ENCODE measurements around the gene ZNF8.
A peak's percentile ranks its signal among the peaks of the same experiment; 100 is the strongest.
"Not testable (repeated sequence)": the region's sequence is repeated elsewhere in the genome, so short reads cannot be mapped to it uniquely, and the experiment has no call there.

The ZNF8 gene

GRCh38 chr19:58278541-58279041 lies at the start of gene ZNF8:
TSS of gene ZNF8 (plus strand) at chr19:58278955. CDS start at chr19:58279082, 127 bp downstream.
- DNase-seq (ENCODE audit: extremely low read depth, low read depth), result peak; percentile 94
- peak within 1 kb of the TSS; percentile 86 for H3K4me3 ChIP-seq (replicated peaks; ENCODE audit: low read depth, low read length)
- TF ChIP-seq CTCF (IDR thresholded peaks at IDR 0.05; ENCODE audit: low read depth, low read length, missing control alignments), result no peak

GRCh38 chr19:58229255-58229639 lies 49.5 kb upstream of the ZNF8 start:
- peak; percentile 14 for TF ChIP-seq CTCF (IDR thresholded peaks at IDR 0.05; ENCODE audit: low read depth, low read length, missing control alignments)
- peak overlapping the region; percentile 72 for H3K4me3 ChIP-seq (replicated peaks; ENCODE audit: low read depth, low read length)
- no peak for DNase-seq (ENCODE audit: extremely low read depth, low read depth)

- no peak overlapping the region for H3K4me3 ChIP-seq (replicated peaks; ENCODE audit: low read depth, low read length)
- TF ChIP-seq CTCF (IDR thresholded peaks at IDR 0.05; ENCODE audit: low read depth, low read length, missing control alignments), result no peak
- no peak for DNase-seq (ENCODE audit: extremely low read depth, low read depth)
Measured at GRCh38 chr19:58237324-58237723, 41.4 kb upstream of the ZNF8 start.

- H3K4me3 ChIP-seq (replicated peaks; ENCODE audit: low read depth, low read length), result no peak overlapping the region
- TF ChIP-seq CTCF (IDR thresholded peaks at IDR 0.05; ENCODE audit: low read depth, low read length, missing control alignments), result no peak
- DNase-seq (ENCODE audit: extremely low read depth, low read depth), result no peak
Measured at GRCh38 chr19:58243351-58243750, 35.4 kb upstream of the ZNF8 start.

- DNase-seq (ENCODE audit: extremely low read depth, low read depth), result no peak
Measured at GRCh38 chr19:58248886-58249285, 29.9 kb upstream of the ZNF8 start.

GRCh38 chr19:58252102-58252685 lies 26.6 kb upstream of the ZNF8 start:
- DNase-seq (ENCODE audit: extremely low read depth, low read depth), result no peak
- TF ChIP-seq CTCF (IDR thresholded peaks at IDR 0.05; ENCODE audit: low read depth, low read length, missing control alignments), result no peak
- H3K4me3 ChIP-seq (replicated peaks; ENCODE audit: low read depth, low read length), result no peak overlapping the region

More at GRCh38 chr19:58248886-58249285, 29.9 kb upstream of the ZNF8 start:
- no peak overlapping the region for H3K4me3 ChIP-seq (replicated peaks; ENCODE audit: low read depth, low read length)
- no peak for TF ChIP-seq CTCF (IDR thresholded peaks at IDR 0.05; ENCODE audit: low read depth, low read length, missing control alignments)

- not testable (repeated sequence) for H3K4me3 ChIP-seq (replicated peaks; ENCODE audit: low read depth, low read length); DNase-seq (ENCODE audit: extremely low read depth, low read depth)
Measured at GRCh38 chr19:58258259-58258658, 20.5 kb upstream of the ZNF8 start.

Data from HFF-Myc (cell line).